ENCODE results near the gene CCKAR. TPM values are rescaled to one million over a fixed set of nuclear protein-coding genes. Genes with fewer than 3 reads are reported as not detected.

The CCKAR gene
- polyA plus RNA-seq, 1 donor (not counting 4 experiments of a cell fraction or from before 2014, with no cell fraction given), result not detected

DNA sequence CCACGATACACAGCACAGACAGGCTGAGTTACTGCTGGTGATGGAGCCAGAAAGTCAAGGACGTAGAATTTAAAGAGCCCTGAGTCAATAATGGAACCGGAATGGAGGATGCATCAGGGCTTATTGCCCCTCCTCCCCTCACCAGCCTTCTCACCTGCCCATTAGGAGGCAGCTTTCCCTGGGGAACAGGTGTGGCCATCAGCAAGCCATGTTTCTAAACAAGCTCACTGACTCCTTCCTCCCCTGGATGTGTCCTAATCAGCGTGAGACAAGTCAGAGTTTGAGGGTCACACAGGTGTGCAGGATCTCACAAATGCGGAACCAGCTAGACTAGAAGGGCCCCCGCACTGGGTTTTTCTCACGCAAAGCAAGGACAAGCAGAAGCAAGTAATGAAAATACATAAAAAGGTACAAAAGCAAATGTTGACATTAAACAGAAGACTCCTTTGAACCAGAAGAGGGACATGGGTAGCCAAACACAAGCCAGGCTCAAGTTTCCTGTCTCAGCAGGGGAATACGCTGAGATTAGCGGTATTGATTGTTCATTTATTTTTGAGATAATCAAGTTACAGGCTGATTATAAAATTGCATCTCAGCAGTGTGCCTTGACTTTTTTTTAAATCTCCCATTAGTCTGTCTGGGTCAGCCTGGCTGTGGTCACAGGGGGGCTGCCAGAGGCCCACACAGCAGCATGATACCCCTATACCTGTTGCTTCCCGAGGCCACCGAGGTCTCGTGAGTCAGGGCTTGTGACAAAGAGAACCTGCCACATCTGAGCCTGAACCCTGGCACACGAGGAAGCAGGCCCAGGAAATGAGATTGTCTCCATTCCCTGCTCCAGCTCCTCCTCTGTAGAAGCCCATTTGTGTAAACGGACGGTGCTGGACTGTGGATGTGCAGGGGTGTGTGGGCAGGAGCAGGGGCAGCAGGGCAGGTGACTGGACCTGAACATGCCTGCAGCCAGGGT, 37.4 kb downstream of the CCKAR start:
- Histone ChIP-seq H4K20me1 (ENCODE audit: control insufficient read depth, extremely low read depth, insufficient read depth, low read length) (no peaks in the 10 kb centered on the region), H3K9ac (ENCODE audit: control insufficient read depth, extremely low read depth, insufficient read depth, low read length) (no peak overlapping the region), H3K79me2 (ENCODE audit: control insufficient read depth, insufficient read depth, low read length) (no peaks in the 10 kb centered on the region), H2AFZ (ENCODE audit: control insufficient read depth, low read length) (no peak overlapping the region), H3K27me3 (ENCODE audit: control insufficient read depth, extremely low read depth, insufficient read depth, low read length) (no peaks in the 10 kb centered on the region), H3K4me2 (ENCODE audit: control insufficient read depth, extremely low read depth, insufficient read depth, low read depth, low read length) (no peak overlapping the region), H3K9me1 (ENCODE audit: control insufficient read depth, extremely low read depth, insufficient read depth, low read length) (no peaks in the 10 kb centered on the region), H3K36me3 (ENCODE audit: control insufficient read depth in 2 of 2, extremely low read depth in 1 of 2, insufficient read depth in 2 of 2, low read length in 2 of 2) (no peaks in the 10 kb centered on the region), H3K4me1 (ENCODE audit: control insufficient read depth, extremely low read depth, insufficient read depth, low read length) (no peaks in the 10 kb centered on the region), H3K9me3 (ENCODE audit: control insufficient read depth, low read depth, low read length) (no peaks in the 10 kb centered on the region), H3K4me3 (ENCODE audit: control insufficient read depth in 2 of 3, extremely low read depth in 1 of 3, insufficient read depth in 2 of 3, low read depth in 1 of 3, low read length in 3 of 3) (no peak overlapping the region), H3K27ac (ENCODE audit: control insufficient read depth, insufficient read depth, low read length) (no peak overlapping the region)
- TF ChIP-seq, protein P1, sequence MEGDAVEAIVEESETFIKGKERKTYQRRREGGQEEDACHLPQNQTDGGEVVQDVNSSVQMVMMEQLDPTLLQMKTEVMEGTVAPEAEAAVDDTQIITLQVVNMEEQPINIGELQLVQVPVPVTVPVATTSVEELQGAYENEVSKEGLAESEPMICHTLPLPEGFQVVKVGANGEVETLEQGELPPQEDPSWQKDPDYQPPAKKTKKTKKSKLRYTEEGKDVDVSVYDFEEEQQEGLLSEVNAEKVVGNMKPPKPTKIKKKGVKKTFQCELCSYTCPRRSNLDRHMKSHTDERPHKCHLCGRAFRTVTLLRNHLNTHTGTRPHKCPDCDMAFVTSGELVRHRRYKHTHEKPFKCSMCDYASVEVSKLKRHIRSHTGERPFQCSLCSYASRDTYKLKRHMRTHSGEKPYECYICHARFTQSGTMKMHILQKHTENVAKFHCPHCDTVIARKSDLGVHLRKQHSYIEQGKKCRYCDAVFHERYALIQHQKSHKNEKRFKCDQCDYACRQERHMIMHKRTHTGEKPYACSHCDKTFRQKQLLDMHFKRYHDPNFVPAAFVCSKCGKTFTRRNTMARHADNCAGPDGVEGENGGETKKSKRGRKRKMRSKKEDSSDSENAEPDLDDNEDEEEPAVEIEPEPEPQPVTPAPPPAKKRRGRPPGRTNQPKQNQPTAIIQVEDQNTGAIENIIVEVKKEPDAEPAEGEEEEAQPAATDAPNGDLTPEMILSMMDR (optimal IDR thresholded peaks at IDR 0.05 in 1 of 3, IDR thresholded peaks at IDR 0.05 in 1 of 3, conservative IDR thresholded peaks at IDR 0.05 in 1 of 3; ENCODE audit: extremely low read depth in 1 of 3, insufficient read depth in 2 of 3, low read length in 3 of 3), result no peak
- no peak for TF ChIP-seq EZH2 (IDR thresholded peaks at IDR 0.05; ENCODE audit: low read length)
- no peak for DNase-seq (ENCODE audit: low read depth, low spot score)
- FAIRE-seq, result no peak
- dilution Hi-C loops (cut with MboI; ENCODE audit: extremely low pct_ligation_motif_present, low sequenced_read_pairs), result no loop called here

DNA sequence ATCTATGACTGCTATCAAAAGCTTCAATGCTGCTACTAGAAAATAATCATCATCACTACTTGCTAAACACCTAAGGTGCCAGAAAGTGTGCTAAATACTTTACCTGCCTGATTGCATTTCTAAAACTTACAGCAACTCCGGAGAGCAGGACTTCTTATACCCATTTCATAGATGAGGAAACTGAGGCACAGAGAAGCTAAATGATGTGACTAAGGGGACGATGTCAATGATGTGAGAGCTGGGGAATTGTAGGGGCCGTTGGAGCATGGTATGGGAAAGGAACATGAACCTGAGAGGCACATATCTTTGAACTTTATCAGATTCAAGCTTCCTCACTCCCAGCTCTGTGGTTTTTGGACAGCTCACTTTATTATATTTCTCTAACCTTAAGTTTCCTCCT, 38.7 kb downstream of the CCKAR start:
- H3K4me1 ChIP-seq (ENCODE audit: control insufficient read depth, extremely low read depth, insufficient read depth, low read length), result no peaks in the 10 kb centered on the region
- no peak overlapping the region for H3K4me2 ChIP-seq (ENCODE audit: control insufficient read depth, extremely low read depth, insufficient read depth, low read depth, low read length)
- dilution Hi-C loops (cut with MboI; ENCODE audit: extremely low pct_ligation_motif_present, low sequenced_read_pairs), result no loop called here
- no peak overlapping the region for H3K9ac ChIP-seq (ENCODE audit: control insufficient read depth, extremely low read depth, insufficient read depth, low read length)
- no peaks in the 10 kb centered on the region for H3K27me3 ChIP-seq (ENCODE audit: control insufficient read depth, extremely low read depth, insufficient read depth, low read length)
- H2AFZ ChIP-seq (ENCODE audit: control insufficient read depth, low read length), result no peak overlapping the region
- no peaks in the 10 kb centered on the region for H3K9me1 ChIP-seq (ENCODE audit: control insufficient read depth, extremely low read depth, insufficient read depth, low read length)
- H3K27ac ChIP-seq (ENCODE audit: control insufficient read depth, insufficient read depth, low read length), result no peak overlapping the region
- no peak for FAIRE-seq
- no peaks in the 10 kb centered on the region for H4K20me1 ChIP-seq (ENCODE audit: control insufficient read depth, extremely low read depth, insufficient read depth, low read length)
- H3K79me2 ChIP-seq (ENCODE audit: control insufficient read depth, insufficient read depth, low read length), result no peaks in the 10 kb centered on the region
- H3K4me3 ChIP-seq (ENCODE audit: control insufficient read depth in 2 of 3, extremely low read depth in 1 of 3, insufficient read depth in 2 of 3, low read depth in 1 of 3, low read length in 3 of 3), result no peak overlapping the region
- no peak for DNase-seq (ENCODE audit: low read depth, low spot score)
- no peak for TF ChIP-seq EZH2 (IDR thresholded peaks at IDR 0.05; ENCODE audit: low read length)
- TF ChIP-seq, protein P1 (optimal IDR thresholded peaks at IDR 0.05 in 1 of 3, IDR thresholded peaks at IDR 0.05 in 1 of 3, conservative IDR thresholded peaks at IDR 0.05 in 1 of 3; ENCODE audit: extremely low read depth in 1 of 3, insufficient read depth in 2 of 3, low read length in 3 of 3), result no peak
- H3K9me3 ChIP-seq (ENCODE audit: control insufficient read depth, low read depth, low read length), result no peaks in the 10 kb centered on the region
- H3K36me3 ChIP-seq (ENCODE audit: control insufficient read depth in 2 of 2, extremely low read depth in 1 of 2, insufficient read depth in 2 of 2, low read length in 2 of 2), result no peaks in the 10 kb centered on the region
